Neural cell (in vitro differentiated cells): ENCODE results near the gene SPP1. TPM values are rescaled to one million over a fixed set of nuclear protein-coding genes. Genes with fewer than 3 reads are reported as not detected.

Experiments used
- H2AFZ ChIP-seq: fragments of 200-600, 300-800 bp; sonication (generic), shearing (Covaris generic); 2 replicates; pipeline ENCODE4 v1.6.0; 2014; ENCODE audit warnings: low read depth, mild to moderate bottlenecking, antibody characterized with exemption, low read length, moderate library complexity
- H3F3A ChIP-seq: fragments of 200-600 bp; shearing (Covaris generic); 2 replicates; pipeline ENCODE4 v1.6.1; 2016; ENCODE audit warnings: mild to moderate bottlenecking, moderate library complexity, mixed read lengths, antibody characterized with exemption, low read length; ENCODE audit not compliant: insufficient read depth, poor library complexity, severe bottlenecking
- H3K27ac ChIP-seq: fragments of 200-600, 300-800 bp; sonication (generic), shearing (Covaris generic); 2 replicates; pipeline ENCODE4 v1.5.1; 2014; ENCODE audit warnings: mild to moderate bottlenecking, low read length, moderate library complexity
- H3K27me3 ChIP-seq: fragments of 300-800, 200-600 bp; sonication (generic), shearing (Covaris generic); 2 replicates; pipeline ENCODE4 v1.6.0; 2014; ENCODE audit warnings: mild to moderate bottlenecking, low read depth, low read length, moderate library complexity; ENCODE audit not compliant: insufficient read depth
- H3K36me3 ChIP-seq: fragments of 300-800, 200-600 bp; sonication (generic), shearing (Covaris generic); 2 replicates; pipeline ENCODE4 v1.5.1; 2014; ENCODE audit warnings: mild to moderate bottlenecking, antibody characterized with exemption, low read length, moderate library complexity; ENCODE audit not compliant: insufficient read depth
- H3K4me2 ChIP-seq: fragments of 300-800, 200-600 bp; sonication (generic), shearing (Covaris generic); 2 replicates; pipeline ENCODE4 v1.6.0; 2014; ENCODE audit warnings: mild to moderate bottlenecking, low read length
- H3K4me3 ChIP-seq: fragments of 300-800, 200-600 bp; sonication (generic), shearing (Covaris generic); 2 replicates; pipeline ENCODE4 v1.5.1; 2014; ENCODE audit warnings: mild to moderate bottlenecking, low read length, moderate library complexity
- H3K79me2 ChIP-seq: fragments of 200-600 bp; shearing (Covaris generic); replicated peaks from 2 replicates; pipeline ENCODE4 v1.6.0; 2014; ENCODE audit warnings: mild to moderate bottlenecking, low read length, moderate library complexity; ENCODE audit not compliant: insufficient read depth
- H3K9ac ChIP-seq: fragments of 300-800, 200-600 bp; sonication (generic), shearing (Covaris generic); 2 replicates; pipeline ENCODE4 v1.6.1; 2016; ENCODE audit warnings: mild to moderate bottlenecking, low read length, mixed read lengths
- H3K9me2 ChIP-seq: fragments of 200-600 bp; shearing (Covaris generic); 2 replicates; pipeline ENCODE4 v1.6.1; 2016; ENCODE audit warnings: mild to moderate bottlenecking, low read length, mixed read lengths; ENCODE audit not compliant: insufficient read depth
- H3K9me3 ChIP-seq: fragments of 200-600, 300-800 bp; sonication (generic), shearing (Covaris generic); 2 replicates; pipeline ENCODE4 v1.6.1; 2016; ENCODE audit warnings: mild to moderate bottlenecking, mixed run types, low read length, moderate library complexity, mixed read lengths
- H4K20me1 ChIP-seq: fragments of 200-600 bp; shearing (Covaris generic); 2 replicates; pipeline ENCODE4 v1.6.1; 2016; ENCODE audit warnings: mild to moderate bottlenecking, mixed run types; ENCODE audit not compliant: insufficient read depth
- CTCF ChIP-seq: fragments of 450-650 bp; IDR thresholded peaks from 2 replicates; pipeline ENCODE4 v1.5.1; 2014; ENCODE audit warnings: antibody characterized with exemption, mild to moderate bottlenecking, moderate library complexity; ENCODE audit not compliant: poor library complexity, severe bottlenecking
- EP300 ChIP-seq: fragments of 450-650 bp; conservative IDR thresholded peaks from 2 replicates; pipeline ENCODE4 v1.6.1; 2014; ENCODE audit warnings: antibody characterized with exemption, mild to moderate bottlenecking, moderate library complexity; ENCODE audit not compliant: poor library complexity, severe bottlenecking
- EZH2 ChIP-seq: fragments of 200-600, 300-800 bp; shearing (Covaris generic), sonication (generic); IDR thresholded peaks from 2 replicates; pipeline ENCODE4 v1.6.1; 2014; ENCODE audit warnings: antibody characterized with exemption, low read length, borderline replicate concordance, mild to moderate bottlenecking; ENCODE audit not compliant: insufficient read depth, poor library complexity, severe bottlenecking
- MXI1 ChIP-seq: fragments of 450-650 bp; conservative IDR thresholded peaks from 2 replicates; pipeline ENCODE4 v1.6.1; 2014; ENCODE audit warnings: antibody characterized with exemption, mild to moderate bottlenecking; ENCODE audit not compliant: poor library complexity, severe bottlenecking
- POLR2AphosphoS5 ChIP-seq: IDR thresholded peaks from 2 replicates; pipeline ENCODE4 v1.6.1; 2012
- RAD21 ChIP-seq: fragments of 450-650 bp; conservative IDR thresholded peaks from 2 replicates; pipeline ENCODE4 v1.6.1; 2014; ENCODE audit warnings: antibody characterized with exemption, mild to moderate bottlenecking, moderate library complexity
- REST ChIP-seq: IDR thresholded peaks from 2 replicates; pipeline ENCODE4 v1.6.1; 2012; ENCODE audit warnings: borderline replicate concordance
- SMC3 ChIP-seq: fragments of 450-650 bp; conservative IDR thresholded peaks from 2 replicates; pipeline ENCODE4 v1.6.1; 2014; ENCODE audit warnings: antibody characterized with exemption, mild to moderate bottlenecking, moderate library complexity; ENCODE audit not compliant: poor library complexity
- TAF1 ChIP-seq: IDR thresholded peaks from 2 replicates; pipeline ENCODE4 v1.6.1; 2012; ENCODE audit warnings: low read depth
- polyA plus RNA-seq: library from polyadenylated mRNA; depleted of rRNA; stranded (reverse); fragments of >200 nt; gene quantifications from 2 replicates; pipeline ENCODE4 v1.2.3, GENCODE V29; 2014

SPP1 gene
- polyA plus RNA-seq, 1 donor from 2014 or later = 0.35 TPM

GRCh38 chr4:87965501-87965975 is 10.0 kb upstream of the SPP1 start:
- Histone ChIP-seq H3K9ac (no peak overlapping the region), H3K9me2 (no peaks in the 10 kb centered on the region), H3K27ac (no peak overlapping the region), H3K27me3 (no peaks in the 10 kb centered on the region), H3F3A (no peaks in the 10 kb centered on the region), H3K4me3 (no peak overlapping the region), H3K36me3 (no peaks in the 10 kb centered on the region), H2AFZ (no peak overlapping the region), H3K9me3 (no peaks in the 10 kb centered on the region), H4K20me1 (no peaks in the 10 kb centered on the region), H3K4me2 (no peak overlapping the region), H3K79me2 (no peaks in the 10 kb centered on the region)
- TF ChIP-seq TAF1 (no peak), POLR2AphosphoS5 (no peak), EP300 (no peak), REST (no peak), EZH2 (no peak), CTCF (no peak)

- Histone ChIP-seq H3K9ac (no peak overlapping the region), H3K4me3 (no peak overlapping the region), H3K79me2 (no peaks in the 10 kb centered on the region), H3K27me3 (no peaks in the 10 kb centered on the region), H3K27ac (no peak overlapping the region), H3K36me3 (no peaks in the 10 kb centered on the region), H3K9me2 (no peaks in the 10 kb centered on the region), H2AFZ (no peak overlapping the region), H3K9me3 (no peaks in the 10 kb centered on the region), H4K20me1 (no peaks in the 10 kb centered on the region), H3F3A (no peaks in the 10 kb centered on the region), H3K4me2 (no peak overlapping the region)
- TF ChIP-seq POLR2AphosphoS5 (no peak), SMC3 (no peak), RAD21 (no peak), REST (no peak), EP300 (no peak), MXI1 (no peak), TAF1 (no peak), CTCF (no peak), EZH2 (no peak)
These were observed 9.4 kb upstream of the SPP1 start for GRCh38 chr4:87966095-87966496.
